Spleen (tissue), 11 donors: ENCODE results near the gene EPM2A. TPM values are rescaled to one million over a fixed set of nuclear protein-coding genes. Genes with fewer than 3 reads are reported as not detected.
A peak's percentile ranks its signal among the peaks of the same experiment; 100 is the strongest.

Experiments
- DNase-seq: peaks from one replicate; pipeline ENCODE4 v3.0.0-alpha.2; 2020
- H3K27ac ChIP-seq, 8 donors: fragments of 200-600 bp; sonication (generic) in 7 of 8; 1 replicate in 4 of 8; 2 replicates in 4 of 8; pipeline versions ENCODE4 v1.5.0 to v1.8.0; 2016 to 2021; ENCODE audit warnings: inconsistent platforms in 4 of 8, mild to moderate bottlenecking in 4 of 8, moderate library complexity in 1 of 8
- H3K27me3 ChIP-seq, 7 donors: fragments of 200-600 bp; sonication (generic) in 6 of 7; replicated peaks in 1 of 7; 1 replicate in 4 of 7; 2 replicates in 3 of 7; pipeline versions ENCODE4 v1.5.0 to v1.8.0; 2016 to 2021; ENCODE audit warnings: inconsistent platforms in 3 of 7, mild to moderate bottlenecking in 1 of 7
- H3K36me3 ChIP-seq, 6 donors: fragments of 200-600 bp; sonication (generic) in 5 of 6; 1 replicate in 4 of 6; 2 replicates in 2 of 6; pipeline versions ENCODE4 v1.5.0 to v1.8.0; 2016 to 2021; ENCODE audit warnings: inconsistent platforms in 2 of 6
- H3K4me1 ChIP-seq, 6 donors: fragments of 200-600 bp; sonication (generic) in 5 of 6; 1 replicate in 3 of 6; 2 replicates in 3 of 6; pipeline versions ENCODE4 v1.5.0 to v1.8.0; 2016 to 2021; ENCODE audit warnings: inconsistent platforms in 3 of 6
- H3K4me3 ChIP-seq, 8 donors: fragments of 200-600 bp; sonication (generic) in 7 of 8; 1 replicate in 4 of 8; 2 replicates in 4 of 8; pipeline versions ENCODE4 v1.5.0 to v1.8.0; 2016 to 2021; ENCODE audit warnings: inconsistent platforms in 4 of 8, mild to moderate bottlenecking in 4 of 8, moderate library complexity in 2 of 8
- H3K9me3 ChIP-seq, 8 donors: fragments of 200-600 bp; sonication (generic) in 7 of 8; 1 replicate in 4 of 8; 2 replicates in 4 of 8; pipeline versions ENCODE4 v1.5.0 to v1.8.0; 2016 to 2021; ENCODE audit warnings: inconsistent platforms in 4 of 8
- POLR2A ChIP-seq, 3 donors: fragments of 450-650 bp; IDR thresholded peaks; one replicate each; pipeline ENCODE4 v1.5.1; 2017; ENCODE audit warnings: antibody characterized with exemption in 3 of 3, mild to moderate bottlenecking in 1 of 3
- POLR2AphosphoS5 ChIP-seq, 3 donors: sonication (generic); formaldehyde crosslinking; IDR thresholded peaks; one replicate each; pipeline ENCODE4 v1.5.1; 2017; ENCODE audit warnings: antibody characterized with exemption in 3 of 3
- WGBS, 5 donors: extraction: QIAGEN DNeasy Blood & Tissue Kit in 3 of 5; methylation state at CpG; one replicate each; pipeline versions ENCODE4 v1.1.5 to v1.1.7; 2013 to 2018; 5-methylcytosine and 5-hydroxymethylcytosine counted together
- intact Hi-C: fragments of 100-400 bp; cut with DNase I; formaldehyde crosslinking; loops from one replicate; pipeline ENCODE4 v1.15.0; 2023; ENCODE audit warnings: low total_unique reads
- polyA plus RNA-seq, 3 donors: library from polyadenylated mRNA; stranded (reverse); fragments of 200-250 nt; gene quantifications; one replicate each; pipeline ENCODE4 v1.2.1, GENCODE V29; 2013
- total RNA-seq, 7 donors: library from RNA; depleted of rRNA in 3 of 7; stranded (reverse); fragments of >200 nt in 3 of 7; fragmentation: NEBNext Ultra II Directional in 4 of 7; extraction: Animal tissue kit (Norgen Biotek cat#: 25700) in 4 of 7; gene quantifications; one replicate each; pipeline versions ENCODE4 v1.1.0 to v1.2.1, GENCODE V29; 2016 to 2021
- TF ChIP-seq, protein P1 (sequence below), 11 experiments: fragments of 200-600 bp in 7 of 11; fragments of 450-650 bp in 4 of 11; sonication (generic) in 4 of 11; IDR thresholded peaks in 8 of 11; conservative IDR thresholded peaks in 3 of 11; 1 replicate in 7 of 11; 2 replicates in 4 of 11; pipeline versions ENCODE4 v1.4.0 to v1.8.0; 2016 to 2021; ENCODE audit warnings: antibody characterized with exemption in 11 of 11, inconsistent platforms in 4 of 11, mild to moderate bottlenecking in 1 of 11
- donor health status: healthy with polysubstance abuse.
- donor health status: DM: no; HTN: no; CAD: no; lungs with moderate emphysema.
- donor health status: DM: no; HTN: no; CAD: no.
- donor health status: Bipolar disorder and iron deficiency.
- donor health status: healthy.
- donor health status: DM: no; HTN: no; CAD: no.
- donor health status: DM: yes; HTN: yes; CAD: no.

EPM2A gene
- total and polyA plus RNA-seq, 10 donors, result 4.3 to 15.5 (median 8.9) TPM

DNA sequence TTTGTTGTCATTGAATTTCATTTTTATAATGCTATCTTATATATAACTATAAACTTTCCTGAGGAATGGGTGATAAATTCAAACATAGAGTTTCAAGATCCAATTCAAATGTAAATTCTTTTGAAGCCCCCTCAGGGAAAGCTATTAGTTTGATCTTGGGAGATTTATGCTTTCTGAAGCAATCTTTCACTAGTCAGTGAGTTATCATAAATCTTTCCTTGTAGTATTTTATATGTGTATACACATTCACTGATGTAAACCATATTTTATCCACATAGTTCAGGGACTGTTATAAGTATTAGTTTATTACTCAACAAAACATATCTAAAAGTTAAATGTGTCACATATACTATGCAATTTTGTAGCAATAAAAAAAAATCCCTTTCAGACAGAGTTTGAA lies 2.9 kb upstream of the EPM2A start:
- Histone ChIP-seq H3K27ac (no peak overlapping the region), H3K4me3 (no peak overlapping the region), H3K36me3 (no peaks in the 10 kb centered on the region), H3K4me1 (peaks cover 7 to 31% (median 22%) of the 10 kb centered on the region in 6 donors), H3K9me3 (no peaks in the 10 kb centered on the region), H3K27me3 (no peaks in the 10 kb centered on the region)
- DNase-seq, result no peak
- TF ChIP-seq, protein P1, sequence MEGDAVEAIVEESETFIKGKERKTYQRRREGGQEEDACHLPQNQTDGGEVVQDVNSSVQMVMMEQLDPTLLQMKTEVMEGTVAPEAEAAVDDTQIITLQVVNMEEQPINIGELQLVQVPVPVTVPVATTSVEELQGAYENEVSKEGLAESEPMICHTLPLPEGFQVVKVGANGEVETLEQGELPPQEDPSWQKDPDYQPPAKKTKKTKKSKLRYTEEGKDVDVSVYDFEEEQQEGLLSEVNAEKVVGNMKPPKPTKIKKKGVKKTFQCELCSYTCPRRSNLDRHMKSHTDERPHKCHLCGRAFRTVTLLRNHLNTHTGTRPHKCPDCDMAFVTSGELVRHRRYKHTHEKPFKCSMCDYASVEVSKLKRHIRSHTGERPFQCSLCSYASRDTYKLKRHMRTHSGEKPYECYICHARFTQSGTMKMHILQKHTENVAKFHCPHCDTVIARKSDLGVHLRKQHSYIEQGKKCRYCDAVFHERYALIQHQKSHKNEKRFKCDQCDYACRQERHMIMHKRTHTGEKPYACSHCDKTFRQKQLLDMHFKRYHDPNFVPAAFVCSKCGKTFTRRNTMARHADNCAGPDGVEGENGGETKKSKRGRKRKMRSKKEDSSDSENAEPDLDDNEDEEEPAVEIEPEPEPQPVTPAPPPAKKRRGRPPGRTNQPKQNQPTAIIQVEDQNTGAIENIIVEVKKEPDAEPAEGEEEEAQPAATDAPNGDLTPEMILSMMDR (IDR thresholded peaks at IDR 0.05 in 8 of 11, conservative IDR thresholded peaks at IDR 0.05 in 3 of 11), result no peak
- no peak for TF ChIP-seq POLR2AphosphoS5 (IDR thresholded peaks at IDR 0.05)
- no peak for TF ChIP-seq POLR2A (IDR thresholded peaks at IDR 0.05)
- intact Hi-C loops, result no loop called here

DNA sequence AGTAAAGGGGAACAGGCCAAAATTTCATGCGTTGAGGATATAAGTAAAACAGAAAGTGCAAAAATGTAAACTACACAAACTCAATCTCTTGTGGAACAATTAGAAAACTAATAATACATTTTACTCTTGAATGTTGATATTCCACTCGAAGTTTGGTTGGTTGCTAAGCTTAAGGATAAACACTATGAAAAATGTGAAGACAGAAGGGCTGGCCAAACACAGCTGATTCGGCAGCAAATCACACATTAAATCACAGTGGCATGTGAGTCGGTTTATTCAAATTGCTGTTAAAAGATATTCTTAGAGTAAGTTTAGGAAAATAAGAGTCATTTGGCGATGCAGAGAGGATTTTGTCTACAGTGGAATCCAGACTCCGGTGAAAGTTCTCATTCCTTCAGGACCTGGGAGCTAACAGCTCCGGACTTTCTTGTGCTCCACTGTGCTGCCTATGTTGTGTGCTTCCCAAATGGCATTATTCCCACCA lies 1.4 kb upstream of the EPM2A start:
- intact Hi-C loops, result no loop called here
- Histone ChIP-seq H3K9me3 (no peaks in the 10 kb centered on the region), H3K27me3 (no peaks in the 10 kb centered on the region), H3K4me1 (peaks cover 7 to 43% (median 23%) of the 10 kb centered on the region in 6 donors), H3K36me3 (no peaks in the 10 kb centered on the region), H3K27ac (peak overlapping the region in 7 of 8 donors; percentile 89 to 98 (median 95)), H3K4me3 (peak overlapping the region in 2 of 8 donors; percentile 72 to 96)
- DNase-seq, result no peak
- WGBS, 5 donors, result 67 to 79% (median 70%) methylated on average over 7 of the region's 7 CpGs
- TF ChIP-seq POLR2A (IDR thresholded peaks at IDR 0.05), result no peak
- TF ChIP-seq POLR2AphosphoS5 (IDR thresholded peaks at IDR 0.05), result no peak
- TF ChIP-seq, protein P1 (IDR thresholded peaks at IDR 0.05 in 8 of 11, conservative IDR thresholded peaks at IDR 0.05 in 3 of 11), result no peak

DNA sequence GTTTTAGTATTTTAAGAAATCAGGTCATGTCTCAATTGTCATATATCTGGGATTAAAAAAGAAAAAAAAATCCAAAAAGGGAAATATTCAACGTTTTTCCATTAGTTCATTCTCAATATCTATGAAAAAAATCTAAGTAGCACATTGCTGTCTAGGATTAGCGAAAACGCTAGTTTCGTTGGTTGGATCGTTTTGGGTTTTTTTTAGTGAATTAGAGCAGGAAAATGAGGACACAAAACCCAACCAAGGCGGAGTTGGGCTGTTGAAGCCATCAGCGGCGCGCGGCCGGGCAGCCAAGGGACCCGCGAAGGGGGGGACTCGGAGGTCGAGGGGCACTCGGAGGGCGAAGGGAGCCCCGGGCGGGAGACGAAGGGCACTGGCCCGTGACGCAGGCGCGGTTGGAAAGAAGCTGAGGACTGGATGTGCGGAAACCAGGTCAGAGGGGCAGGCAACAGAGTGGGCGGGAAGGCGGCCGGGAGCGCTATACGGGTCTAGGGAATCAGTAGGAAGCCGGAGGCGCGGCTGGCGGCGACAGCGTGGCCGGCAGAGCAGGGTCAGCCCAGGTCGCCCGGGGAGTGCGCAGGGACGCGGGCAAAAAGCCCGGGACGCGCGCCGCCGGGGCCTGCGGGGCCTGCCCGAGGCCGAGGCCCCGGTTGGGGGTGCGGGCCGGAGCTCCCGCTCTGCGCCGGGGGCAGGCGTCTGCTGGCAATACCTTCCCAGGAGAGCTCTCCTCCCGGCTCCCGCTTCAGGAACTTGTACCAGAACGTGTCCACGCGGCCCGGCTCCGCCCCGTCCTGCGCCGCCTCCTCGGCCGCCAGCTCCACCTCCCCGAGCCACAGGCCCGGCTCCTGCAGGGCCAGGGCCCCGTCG lies 599 bp downstream of the EPM2A start:
- intact Hi-C loops, result no loop called here
- 0 to 1% (median 0%) methylated on average over 39 to 74 of the region's 74 CpGs for WGBS, 5 donors
- Histone ChIP-seq H3K36me3 (no peaks in the 10 kb centered on the region), H3K27ac (peak overlapping the region; percentile 81 to 98 (median 94)), H3K4me1 (peaks cover 7 to 44% (median 23%) of the 10 kb centered on the region in 6 donors), H3K4me3 (peak overlapping the region; percentile 45 to 96 (median 80)), H3K27me3 (no peaks in the 10 kb centered on the region), H3K9me3 (peaks cover 0 to 7% (median 1%) of the 10 kb centered on the region in 8 donors)
- TF ChIP-seq POLR2AphosphoS5 (IDR thresholded peaks at IDR 0.05) (peak; percentile 74 to 85 (median 84)), POLR2A (IDR thresholded peaks at IDR 0.05) (no peak)
- TF ChIP-seq, protein P1 (IDR thresholded peaks at IDR 0.05 in 8 of 11, conservative IDR thresholded peaks at IDR 0.05 in 3 of 11), result no peak
- peak; percentile 95 for DNase-seq

DNA sequence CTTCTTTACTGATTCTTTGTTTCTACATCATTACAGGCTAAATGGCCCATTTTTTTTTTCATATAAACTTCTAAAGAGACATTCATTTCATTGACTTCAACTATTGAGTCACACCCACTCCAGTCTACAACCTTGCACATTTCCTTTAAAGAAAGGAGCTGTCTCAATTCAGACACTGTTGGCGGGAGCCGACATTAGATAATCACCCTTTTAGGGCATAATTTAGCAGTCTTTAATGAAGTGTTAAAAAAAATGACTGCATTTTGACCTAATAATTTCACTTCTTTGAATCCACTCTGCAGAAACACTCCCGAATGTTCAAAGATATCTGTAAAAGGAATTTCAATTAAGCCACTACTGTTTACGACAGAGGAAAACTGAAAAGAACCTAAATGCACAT lies 1.5 kb downstream of the EPM2A start:
- Histone ChIP-seq H3K4me3 (peak overlapping the region in 4 of 8 donors; percentile 69 to 96 (median 80)), H3K27ac (peak overlapping the region in 3 of 8 donors; percentile 89 to 97 (median 94)), H3K9me3 (peaks cover 0 to 14% (median 11%) of the 10 kb centered on the region in 8 donors), H3K36me3 (peaks cover 0 to 9% (median 0%) of the 10 kb centered on the region in 6 donors), H3K27me3 (no peaks in the 10 kb centered on the region), H3K4me1 (peaks cover 7 to 44% (median 23%) of the 10 kb centered on the region in 6 donors)
- 37 to 62% (median 48%) methylated on average over 4 of the region's 4 CpGs for WGBS, 5 donors
- DNase-seq, result no peak
- no peak for TF ChIP-seq POLR2AphosphoS5 (IDR thresholded peaks at IDR 0.05)
- TF ChIP-seq POLR2A (IDR thresholded peaks at IDR 0.05), result no peak
- TF ChIP-seq, protein P1 (IDR thresholded peaks at IDR 0.05 in 8 of 11, conservative IDR thresholded peaks at IDR 0.05 in 3 of 11), result no peak
- intact Hi-C loops, result no loop called here
